Activated CD4-positive, alpha-beta memory T cell treated with anti-CD3 and anti-CD28 coated beads, Interleukin-2, amount 10 ng/mL, durations not matched to agents 7 days and 5 days (primary cell): Measurements from ENCODE around the gene CBLC. TPM values are rescaled to one million over a fixed set of nuclear protein-coding genes. Genes with fewer than 3 reads are reported as not detected.

Source experiments
- CTCF ChIA-PET: fragments of 350-600 bp; sonication (Branson Sonifier 250); formaldehyde crosslinking; loops from one replicate; lab custom pipeline; 2021; ENCODE audit warnings: antibody characterized with exemption, inconsistent platforms; lab: Charles Lee
- POLR2A ChIA-PET: fragments of 350-600 bp; sonication (Branson Sonifier 250); formaldehyde crosslinking; loops from one replicate; lab custom pipeline; 2021; ENCODE audit warnings: antibody characterized with exemption; lab: Charles Lee
- DNase-seq: peaks from one replicate; pipeline ENCODE4 v3.0.0-alpha.2; 2020
- H3K27ac Mint-ChIP-seq: one replicate; pipeline ENCODE4 v1.8.0; 2021; ENCODE audit warnings: mild to moderate bottlenecking, mixed read lengths
- H3K27me3 Mint-ChIP-seq: one replicate; pipeline ENCODE4 v1.8.0; 2021; ENCODE audit warnings: mixed read lengths
- H3K36me3 Mint-ChIP-seq: one replicate; pipeline ENCODE4 v1.8.0; 2021; ENCODE audit warnings: low read depth, mixed read lengths
- H3K4me1 Mint-ChIP-seq: one replicate; pipeline ENCODE4 v1.8.0; 2021; ENCODE audit warnings: mixed read lengths
- H3K4me3 Mint-ChIP-seq: one replicate; pipeline ENCODE4 v1.8.0; 2021; ENCODE audit warnings: mild to moderate bottlenecking, mixed read lengths
- H3K9me3 Mint-ChIP-seq: one replicate; pipeline ENCODE4 v1.8.0; 2021; ENCODE audit warnings: mixed read lengths
- total RNA-seq, 2 experiments: library from RNA; stranded (reverse); gene quantifications; one replicate each; pipeline ENCODE4 v1.2.3, GENCODE V29; 2021

Gene CBLC, protein sequence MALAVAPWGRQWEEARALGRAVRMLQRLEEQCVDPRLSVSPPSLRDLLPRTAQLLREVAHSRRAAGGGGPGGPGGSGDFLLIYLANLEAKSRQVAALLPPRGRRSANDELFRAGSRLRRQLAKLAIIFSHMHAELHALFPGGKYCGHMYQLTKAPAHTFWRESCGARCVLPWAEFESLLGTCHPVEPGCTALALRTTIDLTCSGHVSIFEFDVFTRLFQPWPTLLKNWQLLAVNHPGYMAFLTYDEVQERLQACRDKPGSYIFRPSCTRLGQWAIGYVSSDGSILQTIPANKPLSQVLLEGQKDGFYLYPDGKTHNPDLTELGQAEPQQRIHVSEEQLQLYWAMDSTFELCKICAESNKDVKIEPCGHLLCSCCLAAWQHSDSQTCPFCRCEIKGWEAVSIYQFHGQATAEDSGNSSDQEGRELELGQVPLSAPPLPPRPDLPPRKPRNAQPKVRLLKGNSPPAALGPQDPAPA
- total RNA-seq: not detected

- Mint-ChIP-seq H3K36me3 (no peaks in the 10 kb centered on the region), H3K4me3 (no peak within 1 kb of the TSS), H3K27me3 (peaks cover 6% of the 10 kb centered on the region), H3K4me1 (peaks cover 3% of the 10 kb centered on the region), H3K9me3 (no peaks in the 10 kb centered on the region), H3K27ac (no peak within 1 kb of the TSS)
- POLR2A ChIA-PET: no interaction called here
- no peak for DNase-seq
- CTCF ChIA-PET: interaction anchor here (1.2 kb wide), 1 partner anchor 54 kb away, joined by 3 read pairs; no protein-coding TSS in a partner anchor
Measured at GRCh38 chr19:44777715-44778347, at the start of gene CBLC. TSS of gene CBLC (plus strand) at chr19:44777890. CDS start at chr19:44777932, 42 bp downstream.

- ChIA-PET POLR2A (interaction anchor here (0.9 to 1.8 kb wide), 4 partner anchors 11 to 42 kb away, joined by 3 to 4 read pairs (median 3); no protein-coding TSS in a partner anchor), CTCF (interaction anchor here (1.0 to 10.1 kb wide), 2 partner anchors 25 to 45 kb away, joined by 3 to 336 read pairs; no protein-coding TSS in a partner anchor)
- peaks cover 39% of the 10 kb centered on the region for H3K4me1 Mint-ChIP-seq
- H3K4me3 Mint-ChIP-seq: no peak overlapping the region
- H3K9me3 Mint-ChIP-seq: no peaks in the 10 kb centered on the region
- H3K27me3 Mint-ChIP-seq: peaks cover 2% of the 10 kb centered on the region
- no peak overlapping the region for H3K27ac Mint-ChIP-seq
- H3K36me3 Mint-ChIP-seq: no peaks in the 10 kb centered on the region
- DNase-seq: no peak
Measured at GRCh38 chr19:44728178-44728577, 49.5 kb upstream of the CBLC start.

GRCh38 chr19:44729516-44730033 lies 48.1 kb upstream of the CBLC start:
- ChIA-PET CTCF (interaction anchor here (10.1 kb wide), 1 partner anchor 44 kb away, joined by 336 read pairs; no protein-coding TSS in a partner anchor), POLR2A (no interaction called here)
- H3K27me3 Mint-ChIP-seq: peaks cover 2% of the 10 kb centered on the region
- no peaks in the 10 kb centered on the region for H3K36me3 Mint-ChIP-seq
- no peak overlapping the region for H3K27ac Mint-ChIP-seq
- no peak for DNase-seq
- peaks cover 27% of the 10 kb centered on the region for H3K4me1 Mint-ChIP-seq
- H3K9me3 Mint-ChIP-seq: no peaks in the 10 kb centered on the region
- H3K4me3 Mint-ChIP-seq: no peak overlapping the region

DNA sequence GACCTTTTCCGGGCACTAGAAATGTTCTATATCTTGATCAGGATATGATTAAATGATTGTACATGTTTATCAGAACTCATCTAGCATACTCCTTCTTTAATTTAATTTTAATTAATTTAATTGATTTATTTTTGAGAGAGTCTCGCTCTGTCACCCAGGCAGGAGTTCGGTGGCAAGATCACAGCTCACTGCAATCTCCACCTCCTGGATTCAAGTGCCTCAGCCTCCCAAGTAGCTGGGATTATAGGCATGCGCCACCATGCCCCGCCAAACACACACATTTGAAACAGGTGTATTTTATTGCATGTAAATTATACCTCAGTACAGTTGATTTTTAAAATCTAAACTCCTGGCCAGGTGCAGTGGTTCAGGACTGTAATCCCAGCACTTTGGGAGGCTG lies 46.6 kb upstream of the CBLC start:
- no peak overlapping the region for H3K4me3 Mint-ChIP-seq
- H3K4me1 Mint-ChIP-seq: peaks cover 24% of the 10 kb centered on the region
- H3K9me3 Mint-ChIP-seq: no peaks in the 10 kb centered on the region
- ChIA-PET CTCF (interaction anchor here (3.2 kb wide), 1 partner anchor 40 kb away, joined by 26 read pairs; no protein-coding TSS in a partner anchor), POLR2A (no interaction called here)
- H3K27me3 Mint-ChIP-seq: peaks cover 2% of the 10 kb centered on the region
- H3K36me3 Mint-ChIP-seq: no peaks in the 10 kb centered on the region
- no peak for DNase-seq
- no peak overlapping the region for H3K27ac Mint-ChIP-seq

GRCh38 chr19:44731622-44732021 lies 46.1 kb upstream of the CBLC start:
- DNase-seq: no peak
- ChIA-PET POLR2A (no interaction called here), CTCF (interaction anchor here (3.2 to 3.5 kb wide), 2 partner anchors 8 to 40 kb away, joined by 26 read pairs; no protein-coding TSS in a partner anchor)
- Mint-ChIP-seq H3K4me1 (peaks cover 22% of the 10 kb centered on the region), H3K4me3 (no peak overlapping the region), H3K27me3 (peaks cover 2% of the 10 kb centered on the region), H3K36me3 (no peaks in the 10 kb centered on the region), H3K27ac (no peak overlapping the region), H3K9me3 (no peaks in the 10 kb centered on the region)

DNA sequence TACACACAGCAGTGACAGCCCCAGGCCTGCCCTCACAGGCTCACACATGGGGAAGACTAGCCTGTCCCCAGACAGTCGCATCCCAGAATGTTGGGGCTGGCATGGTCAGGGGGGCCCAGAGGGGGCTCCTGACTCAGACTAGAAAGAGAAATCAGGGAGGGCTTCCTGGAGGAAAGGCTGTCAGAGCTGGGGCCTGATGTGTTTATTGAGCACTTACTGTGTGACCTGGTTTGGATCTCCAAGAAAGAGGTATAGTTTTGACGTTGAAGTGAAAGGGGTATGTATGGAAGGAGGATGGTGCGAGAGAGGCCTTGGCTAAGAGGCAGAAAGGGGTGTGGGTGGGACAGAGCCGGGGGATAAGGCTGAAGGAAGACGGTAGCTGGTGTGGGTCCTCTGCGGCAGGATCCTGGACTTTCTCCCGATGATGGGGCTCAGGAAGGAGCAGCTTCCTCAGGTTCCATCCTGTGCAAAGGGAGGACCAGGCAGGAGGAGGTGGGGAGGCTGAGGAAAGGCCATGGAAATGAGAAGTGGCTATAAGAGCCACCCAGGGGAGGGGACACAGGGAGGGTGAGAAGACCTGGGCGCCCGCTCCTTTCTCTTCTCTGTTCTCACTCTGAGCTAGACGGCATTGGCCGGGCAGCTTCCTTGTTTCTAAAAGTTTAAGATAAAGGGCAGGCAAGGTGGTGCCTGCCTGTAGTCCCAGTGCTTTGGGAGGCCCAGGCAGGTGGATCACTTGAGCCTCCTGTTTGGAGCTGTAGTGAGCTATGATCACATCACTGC lies 45.3 kb upstream of the CBLC start:
- Mint-ChIP-seq H3K4me3 (no peak overlapping the region), H3K27ac (no peak overlapping the region), H3K27me3 (peaks cover 2% of the 10 kb centered on the region), H3K9me3 (no peaks in the 10 kb centered on the region), H3K36me3 (no peaks in the 10 kb centered on the region), H3K4me1 (peaks cover 28% of the 10 kb centered on the region)
- ChIA-PET CTCF (interaction anchor here (1.0 to 3.5 kb wide), 3 partner anchors 9 to 70 kb away, joined by 3 to 26 read pairs (median 26); no protein-coding TSS in a partner anchor), POLR2A (interaction anchor here (1.5 kb wide), 1 partner anchor 9 kb away, joined by 3 read pairs; no protein-coding TSS in a partner anchor)
- no peak for DNase-seq

DNA sequence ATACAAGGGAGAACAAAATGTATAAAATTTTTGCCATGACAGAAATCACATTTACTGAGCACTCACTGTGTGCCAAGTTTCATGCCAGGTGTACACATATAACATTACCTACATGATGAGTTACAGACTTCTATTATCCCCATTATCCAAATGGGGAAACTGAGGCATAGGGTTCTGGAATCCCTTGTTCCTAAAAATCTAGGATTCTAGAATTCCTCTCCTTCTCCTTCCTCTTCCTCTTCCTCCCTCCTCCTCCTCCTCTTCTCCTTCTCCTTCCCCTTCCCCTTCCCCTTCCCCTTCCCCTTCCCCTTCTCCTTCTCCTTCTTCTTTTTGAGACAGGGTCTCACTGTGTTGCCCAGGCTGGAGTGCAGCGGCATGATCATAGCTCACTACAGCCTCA lies 43.3 kb upstream of the CBLC start:
- Mint-ChIP-seq H3K27me3 (peaks cover 2% of the 10 kb centered on the region), H3K27ac (no peak overlapping the region), H3K4me1 (peaks cover 22% of the 10 kb centered on the region), H3K9me3 (no peaks in the 10 kb centered on the region), H3K36me3 (no peaks in the 10 kb centered on the region), H3K4me3 (no peak overlapping the region)
- DNase-seq: no peak
- POLR2A ChIA-PET: no interaction called here
- CTCF ChIA-PET: interaction anchor here (3.5 kb wide), 1 partner anchor 11 kb away, joined by 26 read pairs; no protein-coding TSS in a partner anchor

DNA sequence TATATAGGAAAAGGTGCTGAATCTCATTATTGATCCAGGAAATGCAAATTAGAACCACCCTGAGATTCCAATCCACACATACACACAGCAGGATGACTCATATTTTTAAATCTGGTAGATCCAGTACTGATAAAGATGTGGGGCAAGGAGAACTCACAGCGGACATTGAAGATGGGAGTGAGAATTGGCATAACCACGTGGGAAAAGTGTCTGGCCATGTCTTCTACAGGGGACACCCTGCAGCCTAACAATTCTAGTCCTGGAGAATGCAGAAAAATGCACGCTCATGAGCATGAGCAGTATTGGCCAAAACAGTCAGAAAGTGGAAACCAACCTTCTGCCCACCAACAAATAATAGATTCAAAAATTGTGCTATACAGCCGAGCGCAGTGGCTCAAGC lies 42.7 kb upstream of the CBLC start:
- POLR2A ChIA-PET: no interaction called here
- H3K9me3 Mint-ChIP-seq: no peaks in the 10 kb centered on the region
- CTCF ChIA-PET: interaction anchor here (2.4 to 3.5 kb wide), 2 partner anchors 11 to 12 kb away, joined by 10 to 26 read pairs; no protein-coding TSS in a partner anchor
- no peak overlapping the region for H3K27ac Mint-ChIP-seq
- no peak for DNase-seq
- no peaks in the 10 kb centered on the region for H3K36me3 Mint-ChIP-seq
- H3K27me3 Mint-ChIP-seq: peaks cover 2% of the 10 kb centered on the region
- no peak overlapping the region for H3K4me3 Mint-ChIP-seq
- H3K4me1 Mint-ChIP-seq: peaks cover 22% of the 10 kb centered on the region

GRCh38 chr19:44737238-44738071 lies 40.2 kb upstream of the CBLC start:
- Mint-ChIP-seq H3K27me3 (no peaks in the 10 kb centered on the region), H3K9me3 (no peaks in the 10 kb centered on the region), H3K27ac (no peak overlapping the region), H3K4me1 (peaks cover 36% of the 10 kb centered on the region), H3K4me3 (no peak overlapping the region), H3K36me3 (no peaks in the 10 kb centered on the region)
- no peak for DNase-seq
- ChIA-PET CTCF (interaction anchor here (1.2 to 2.4 kb wide), 4 partner anchors 12 to 33 kb away, joined by 3 to 10 read pairs (median 4); no protein-coding TSS in a partner anchor), POLR2A (no interaction called here)

DNA sequence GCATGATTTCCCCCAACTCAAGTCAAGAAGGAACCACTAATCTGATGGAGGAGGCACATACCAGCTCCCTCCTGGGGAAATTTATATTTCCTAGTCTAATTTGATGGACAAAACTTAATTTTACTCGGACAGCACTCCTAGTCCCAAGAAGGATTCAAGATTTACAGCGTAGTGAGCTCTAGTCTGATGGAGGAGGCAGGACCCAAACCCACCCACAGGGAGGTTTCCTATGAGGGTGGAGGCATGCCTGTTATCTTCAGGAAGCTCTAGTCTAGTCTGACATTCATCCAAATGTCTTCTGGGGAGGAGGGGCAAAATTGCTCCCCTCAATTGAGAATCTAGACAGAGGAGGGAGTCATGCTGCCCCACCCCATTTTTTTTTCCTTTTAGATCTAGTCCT lies 39.6 kb upstream of the CBLC start:
- no peak overlapping the region for H3K4me3 Mint-ChIP-seq
- ChIA-PET CTCF (interaction anchor here (1.2 to 1.9 kb wide), 2 partner anchors 14 to 32 kb away, joined by 4 to 5 read pairs; no protein-coding TSS in a partner anchor), POLR2A (interaction anchor here (1.4 to 1.7 kb wide), 2 partner anchors 10 to 16 kb away, joined by 3 to 4 read pairs; no protein-coding TSS in a partner anchor)
- H3K27ac Mint-ChIP-seq: no peak overlapping the region
- no peaks in the 10 kb centered on the region for H3K9me3 Mint-ChIP-seq
- no peak for DNase-seq
- H3K27me3 Mint-ChIP-seq: no peaks in the 10 kb centered on the region
- H3K4me1 Mint-ChIP-seq: peaks cover 42% of the 10 kb centered on the region
- H3K36me3 Mint-ChIP-seq: no peaks in the 10 kb centered on the region
